GM23338 (cell line): ENCODE measurements around the gene COL20A1. TPM values are rescaled to one million over a fixed set of nuclear protein-coding genes. Genes with fewer than 3 reads are reported as not detected.

ENCODE experiments used
- ATAC-seq: fragments of 200-7000 bp; cut with Tn5 transposase; 3 replicates; pipeline ENCODE4 v1.9.1; 2020
- DNase-seq: peaks from one replicate; pipeline ENCODE4 v3.0.0-alpha.2; 2015; ENCODE audit warnings: low spot score
- H2AFZ ChIP-seq: fragments of 200-600 bp; sonication (generic); 2 replicates; pipeline ENCODE4 v1.8.0; 2016; ENCODE audit warnings: antibody characterized with exemption, mild to moderate bottlenecking, moderate library complexity
- H3F3A ChIP-seq: fragments of 200-600 bp; sonication (generic); replicated peaks from 2 replicates; pipeline ENCODE4 v1.8.0; 2017; ENCODE audit warnings: antibody characterized with exemption, mixed run types, low read depth
- H3K27ac ChIP-seq: fragments of 200-600 bp; sonication (generic); 2 replicates; pipeline ENCODE4 v1.6.1; 2016; ENCODE audit warnings: low read depth
- H3K27me3 ChIP-seq: fragments of 200-600 bp; sonication (generic); 2 replicates; pipeline ENCODE4 v1.8.0; 2016; ENCODE audit warnings: mild to moderate bottlenecking, mixed run types, moderate library complexity; ENCODE audit not compliant: insufficient read depth
- H3K36me3 ChIP-seq: fragments of 200-600 bp; sonication (generic); 2 replicates; pipeline ENCODE4 v1.8.0; 2016; ENCODE audit warnings: mild to moderate bottlenecking; ENCODE audit not compliant: insufficient read depth
- H3K4me1 ChIP-seq: fragments of 200-600 bp; sonication (generic); 2 replicates; pipeline ENCODE4 v1.8.0; 2016; ENCODE audit warnings: mild to moderate bottlenecking, moderate library complexity; ENCODE audit not compliant: insufficient read depth
- H3K4me2 ChIP-seq: fragments of 200-600 bp; sonication (generic); 2 replicates; pipeline ENCODE4 v1.7.1; 2017; ENCODE audit warnings: mixed run types
- H3K4me3 ChIP-seq: fragments of 200-600 bp; sonication (generic); 2 replicates; pipeline ENCODE4 v1.6.1; 2016; ENCODE audit warnings: mixed run types
- H3K79me2 ChIP-seq: fragments of 200-600 bp; sonication (generic); replicated peaks from 2 replicates; pipeline ENCODE4 v1.8.0; 2017; ENCODE audit warnings: mild to moderate bottlenecking; ENCODE audit not compliant: insufficient read depth
- H3K9me2 ChIP-seq: fragments of 200-600 bp; sonication (generic); 2 replicates; pipeline ENCODE4 v1.8.0; 2017; ENCODE audit not compliant: insufficient read depth
- H4K20me1 ChIP-seq: fragments of 200-600 bp; sonication (generic); replicated peaks from 2 replicates; pipeline ENCODE4 v1.8.0; 2017; ENCODE audit warnings: mild to moderate bottlenecking; ENCODE audit not compliant: insufficient read depth
- H3K27ac Mint-ChIP-seq: 2 replicates; pipeline ENCODE4 v1.8.0; 2020; ENCODE audit warnings: inconsistent platforms, mild to moderate bottlenecking, moderate library complexity, mixed read lengths
- H3K27me3 Mint-ChIP-seq: 3 replicates; pipeline ENCODE4 v1.8.0; 2022; ENCODE audit warnings: low read depth, mild to moderate bottlenecking, moderate library complexity, mixed read lengths, inconsistent platforms; ENCODE audit not compliant: insufficient read depth, poor library complexity
- H3K36me3 Mint-ChIP-seq: 3 replicates; pipeline ENCODE4 v1.8.0; 2021; ENCODE audit warnings: low read depth, mild to moderate bottlenecking, inconsistent platforms, moderate library complexity, mixed read lengths
- H3K4me1 Mint-ChIP-seq: 3 replicates; pipeline ENCODE4 v1.8.0; 2020; ENCODE audit warnings: mild to moderate bottlenecking, inconsistent platforms, mixed read lengths
- H3K4me3 Mint-ChIP-seq: 3 replicates; pipeline ENCODE4 v1.8.0; 2021; ENCODE audit warnings: moderate library complexity, mild to moderate bottlenecking, inconsistent platforms, mixed read lengths
- H3K9me3 Mint-ChIP-seq: 3 replicates; pipeline ENCODE4 v1.8.0; 2020; ENCODE audit warnings: moderate library complexity, mild to moderate bottlenecking, inconsistent platforms, mixed read lengths
- CREB1 ChIP-seq: fragments of 250-450 bp; sonication (Bioruptor Pico); IDR thresholded peaks from 2 replicates; pipeline ENCODE4 v1.5.0; 2020; ENCODE audit warnings: low read depth, mild to moderate bottlenecking, moderate library complexity
- EZH2 ChIP-seq: fragments of 200-600 bp; sonication (generic); IDR thresholded peaks from one replicate; pipeline ENCODE4 v1.8.0; 2017; ENCODE audit warnings: antibody characterized with exemption, mild to moderate bottlenecking, low read depth; ENCODE audit not compliant: unreplicated experiment
- EZH2phosphoT487 ChIP-seq: fragments of 200-600 bp; sonication (generic); IDR thresholded peaks from one replicate; pipeline ENCODE4 v1.8.1; 2018; ENCODE audit warnings: antibody characterized with exemption; ENCODE audit not compliant: unreplicated experiment
- NANOG ChIP-seq: IDR thresholded peaks from 2 replicates; pipeline ENCODE4 v1.6.1; 2016; ENCODE audit warnings: antibody characterized with exemption, borderline replicate concordance
- REST ChIP-seq: IDR thresholded peaks from one replicate; pipeline ENCODE4 v1.6.1; 2018; ENCODE audit warnings: antibody characterized with exemption; ENCODE audit not compliant: unreplicated experiment
- STAT1 ChIP-seq: IDR thresholded peaks from one replicate; pipeline ENCODE4 v1.6.1; 2016; ENCODE audit warnings: antibody characterized with exemption; ENCODE audit not compliant: unreplicated experiment
- ZNF462 ChIP-seq: fragments of 250-450 bp; sonication (Bioruptor Pico); IDR thresholded peaks from 2 replicates; pipeline ENCODE4 v1.5.0; 2020; ENCODE audit warnings: mild to moderate bottlenecking, moderate library complexity
- polyA plus RNA-seq: library from polyadenylated mRNA; unstranded; fragments of >200 nt; fragmentation: Nextera tagmentation; extraction: Ambion mirVana; gene quantifications from 2 replicates; pipeline ENCODE4 v1.2.1, GENCODE V29; 2016
- total RNA-seq: library from RNA; depleted of rRNA; stranded (reverse); fragments of >200 nt; shearing (Covaris generic); gene quantifications from 2 replicates; pipeline ENCODE4 v1.2.3, GENCODE V29; 2014

COL20A1 gene
- total and polyA plus RNA-seq, 2 experiments from 2014 or later = 0.28 to 0.79 TPM

GRCh38 chr20:63274381-63275228 is 18.4 kb upstream of the COL20A1 start:
- Mint-ChIP-seq H3K9me3 (no peaks in the 10 kb centered on the region), H3K27ac (no peak overlapping the region), H3K4me1 (peaks cover 6% of the 10 kb centered on the region), H3K4me3 (peak overlapping the region; percentile 45; the same call in 1 of the 3 replicates), H3K27me3 (peaks cover 9% of the 10 kb centered on the region), H3K36me3 (peaks cover 23% of the 10 kb centered on the region)
- DNase-seq = no peak
- H3K27ac ChIP-seq = no peak overlapping the region
- no peak for ATAC-seq
- H3K9me2 ChIP-seq = no peaks in the 10 kb centered on the region
- H3K4me3 ChIP-seq = no peak overlapping the region
- H3K36me3 ChIP-seq = peaks cover 7% of the 10 kb centered on the region; the same call in 1 of the 2 replicates
- no peak for TF ChIP-seq NANOG
- no peak for TF ChIP-seq REST
- TF ChIP-seq CREB1 = no peak
- TF ChIP-seq EZH2phosphoT487 = no peak
- no peak for TF ChIP-seq EZH2
- TF ChIP-seq ZNF462 = no peak
- TF ChIP-seq STAT1 = no peak
- H3K4me2 ChIP-seq = no peak overlapping the region
- peaks cover 8% of the 10 kb centered on the region; the same call in 1 of the 2 replicates for H3K4me1 ChIP-seq
- H4K20me1 ChIP-seq = peaks cover 25% of the 10 kb centered on the region; the same call in 1 of the 2 replicates
- H2AFZ ChIP-seq = no peak overlapping the region
- no peaks in the 10 kb centered on the region for H3K27me3 ChIP-seq
- no peaks in the 10 kb centered on the region for H3F3A ChIP-seq
- H3K79me2 ChIP-seq = peaks cover 42% of the 10 kb centered on the region
